HG03159 (cell line): ENCODE results near the gene FAM131C.
"Not testable (repeated sequence)": the region's sequence is repeated elsewhere in the genome, so short reads cannot be mapped to it uniquely, and the experiment has no call there.

Source experiments
- ATAC-seq: cut with Tn5 transposase; IDR thresholded peaks from one replicate; pipeline ENCODE4 v1.9.1; 2021; ENCODE audit warnings: mild to moderate bottlenecking, moderate library complexity; ENCODE audit not compliant: unreplicated experiment

FAM131C gene

GRCh38 chr1:16061989-16062686 is 11.3 kb downstream of the FAM131C start:
- ATAC-seq, result not testable (repeated sequence)

- no peak for ATAC-seq
Measured at GRCh38 chr1:16061266-16061665, 12.2 kb downstream of the FAM131C start.

GRCh38 chr1:16058394-16059120 is 14.9 kb downstream of the FAM131C start:
- not testable (repeated sequence) for ATAC-seq

- ATAC-seq, result not testable (repeated sequence)
Measured at GRCh38 chr1:16057314-16057915, 16.0 kb downstream of the FAM131C start.

- ATAC-seq, result not testable (repeated sequence)
Measured at GRCh38 chr1:16056521-16056912, 16.9 kb downstream of the FAM131C start.

GRCh38 chr1:16055613-16056520 is 17.6 kb downstream of the FAM131C start:
- peak; percentile 72 for ATAC-seq

- ATAC-seq, result no peak
Measured at GRCh38 chr1:16054598-16055540, 18.6 kb downstream of the FAM131C start.

- ATAC-seq, result no peak
Measured at GRCh38 chr1:16053781-16054502, 19.5 kb downstream of the FAM131C start.

- not testable (repeated sequence) for ATAC-seq
Measured at GRCh38 chr1:16051949-16052348, 21.5 kb downstream of the FAM131C start.

GRCh38 chr1:16051039-16051438 is 22.4 kb downstream of the FAM131C start:
- no peak for ATAC-seq

GRCh38 chr1:16050328-16050727 is 23.1 kb downstream of the FAM131C start:
- ATAC-seq, result no peak

- no peak for ATAC-seq
Measured at GRCh38 chr1:16048573-16049189, 24.8 kb downstream of the FAM131C start.

GRCh38 chr1:16047791-16048475 is 25.5 kb downstream of the FAM131C start:
- ATAC-seq, result no peak

- no peak for ATAC-seq
Measured at GRCh38 chr1:16046842-16047241, 26.6 kb downstream of the FAM131C start.

GRCh38 chr1:16043950-16044349 is 29.5 kb downstream of the FAM131C start:
- ATAC-seq, result no peak

- no peak for ATAC-seq
Measured at GRCh38 chr1:16043521-16043920, 29.9 kb downstream of the FAM131C start, which contains the start of gene CLCNKB. Gene CLCNKB (plus strand): TSS chr1:16043782. CDS start chr1:16044493, 711 bp downstream.

- ATAC-seq, result not testable (repeated sequence)
Measured at GRCh38 chr1:16042654-16043053, 30.8 kb downstream of the FAM131C start.

GRCh38 chr1:16042096-16042495 is 31.4 kb downstream of the FAM131C start:
- ATAC-seq, result no peak
